Measurements from ENCODE around the gene PCBP3.

DNA sequence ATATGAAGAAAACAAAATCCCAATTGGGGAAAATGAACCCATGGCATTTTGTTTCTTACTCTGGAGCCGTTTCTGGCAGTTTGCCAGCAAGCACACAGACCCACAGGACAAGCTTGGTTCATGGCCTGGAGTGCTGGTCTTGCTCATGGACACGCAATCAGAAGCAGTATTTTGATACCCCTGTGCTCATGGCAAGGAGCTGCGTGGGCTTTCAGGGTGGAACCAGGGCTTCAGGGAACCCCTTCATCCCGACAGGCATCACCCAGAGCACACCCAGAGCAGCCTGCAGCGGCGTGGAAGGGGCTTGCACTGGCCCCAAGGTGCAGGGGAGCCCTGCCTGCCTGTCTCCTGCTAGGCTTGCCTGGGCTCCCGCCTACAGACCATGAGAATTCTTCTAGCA, 45.4 kb upstream of the PCBP3 start:
- TF ChIP-seq, protein P1, sequence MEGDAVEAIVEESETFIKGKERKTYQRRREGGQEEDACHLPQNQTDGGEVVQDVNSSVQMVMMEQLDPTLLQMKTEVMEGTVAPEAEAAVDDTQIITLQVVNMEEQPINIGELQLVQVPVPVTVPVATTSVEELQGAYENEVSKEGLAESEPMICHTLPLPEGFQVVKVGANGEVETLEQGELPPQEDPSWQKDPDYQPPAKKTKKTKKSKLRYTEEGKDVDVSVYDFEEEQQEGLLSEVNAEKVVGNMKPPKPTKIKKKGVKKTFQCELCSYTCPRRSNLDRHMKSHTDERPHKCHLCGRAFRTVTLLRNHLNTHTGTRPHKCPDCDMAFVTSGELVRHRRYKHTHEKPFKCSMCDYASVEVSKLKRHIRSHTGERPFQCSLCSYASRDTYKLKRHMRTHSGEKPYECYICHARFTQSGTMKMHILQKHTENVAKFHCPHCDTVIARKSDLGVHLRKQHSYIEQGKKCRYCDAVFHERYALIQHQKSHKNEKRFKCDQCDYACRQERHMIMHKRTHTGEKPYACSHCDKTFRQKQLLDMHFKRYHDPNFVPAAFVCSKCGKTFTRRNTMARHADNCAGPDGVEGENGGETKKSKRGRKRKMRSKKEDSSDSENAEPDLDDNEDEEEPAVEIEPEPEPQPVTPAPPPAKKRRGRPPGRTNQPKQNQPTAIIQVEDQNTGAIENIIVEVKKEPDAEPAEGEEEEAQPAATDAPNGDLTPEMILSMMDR (IDR thresholded peaks at IDR 0.05): no peak
- no peak for TF ChIP-seq EZH2 (IDR thresholded peaks at IDR 0.05)
